Medulla oblongata (tissue), 1 donor: Measurements from ENCODE around the gene DNAJB6.
A peak's percentile ranks its signal among the peaks of the same experiment; 100 is the strongest.
"Not testable (repeated sequence)": the region's sequence is repeated elsewhere in the genome, so short reads cannot be mapped to it uniquely, and the experiment has no call there.

Experiments used
- DNase-seq: peaks from one replicate; pipeline ENCODE4 v3.0.0-alpha.2; 2015; ENCODE audit errors: extremely low spot score

The DNAJB6 gene

DNA sequence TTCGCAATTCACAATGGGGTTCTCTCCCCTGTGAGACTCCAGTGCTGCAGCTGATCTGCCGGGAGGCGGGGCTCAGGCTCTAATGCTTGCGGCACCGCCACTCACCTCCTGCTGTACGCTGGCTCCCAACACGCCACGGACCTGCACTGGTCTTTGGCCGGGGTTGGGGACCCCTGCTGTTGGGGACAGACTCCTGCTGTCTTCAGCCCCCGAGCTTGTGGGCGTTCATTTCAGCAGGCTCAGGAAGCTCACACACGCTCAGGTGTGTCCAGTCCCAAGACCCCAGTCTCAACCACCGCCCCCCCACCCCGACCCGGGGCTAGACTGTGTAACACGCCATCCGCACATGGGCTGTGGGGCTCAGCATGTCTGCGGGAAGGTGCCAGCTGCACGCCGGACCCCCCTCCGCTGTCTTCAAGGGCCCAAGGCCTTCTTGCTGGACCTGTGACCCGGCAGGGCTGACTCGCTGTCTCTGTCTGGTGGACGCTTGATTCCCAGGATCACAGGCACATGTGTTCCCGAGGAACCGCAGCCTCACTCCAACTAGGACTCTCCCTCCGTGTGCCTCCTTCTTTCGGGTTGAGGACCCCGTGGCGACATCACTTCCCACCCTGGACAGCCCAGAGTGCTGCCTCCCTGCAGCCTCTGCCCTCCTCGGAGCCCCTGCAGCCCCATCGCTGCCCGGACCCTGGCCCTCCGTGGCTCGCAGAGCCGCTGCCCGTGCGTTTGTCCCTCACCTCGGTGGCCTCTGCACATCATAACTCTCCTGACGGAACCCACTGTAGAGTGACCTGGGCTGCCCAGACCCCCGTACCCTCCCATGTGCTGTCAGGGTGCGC, 106.4 kb downstream of the DNAJB6 start:
- no peak for DNase-seq

DNA sequence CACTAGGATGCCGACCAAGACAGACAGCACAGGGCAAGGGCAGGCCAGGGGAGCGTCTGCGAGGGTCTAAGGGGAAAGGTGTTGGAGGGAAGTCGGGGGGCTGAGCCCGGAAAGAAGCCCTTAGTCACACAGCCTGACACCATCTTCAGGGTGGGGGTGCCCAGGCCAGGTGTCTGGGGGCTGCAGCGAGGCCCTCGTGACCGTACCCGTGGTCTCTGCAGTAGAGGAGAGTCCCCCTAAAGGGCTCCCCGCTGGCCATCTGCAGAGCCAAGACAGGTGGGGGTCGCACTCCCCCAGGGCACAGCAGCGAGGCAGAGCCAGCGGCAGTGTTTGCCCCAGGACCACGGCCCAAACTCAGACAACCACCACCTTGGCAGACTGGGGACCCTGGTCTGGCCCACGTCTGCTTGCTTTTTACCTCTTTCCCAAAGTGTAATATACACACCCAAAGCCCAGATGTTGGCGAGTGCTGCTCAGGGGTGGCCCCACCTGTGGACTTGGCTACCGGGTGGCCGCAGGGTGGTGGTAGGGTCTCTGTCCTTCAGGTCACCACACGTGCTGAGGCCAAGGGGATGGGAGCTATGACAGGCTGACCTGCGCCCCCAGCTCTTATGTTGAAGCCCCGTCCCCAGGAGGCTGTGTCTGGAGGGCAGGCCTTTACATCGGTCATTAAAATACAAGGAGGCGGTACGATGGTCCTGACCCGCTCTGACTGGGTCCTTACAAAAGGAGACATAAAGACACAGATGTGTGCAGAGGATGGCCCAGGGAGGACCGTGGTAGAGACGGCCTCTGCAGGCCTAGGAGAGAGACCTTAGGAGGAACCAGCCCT, 107.4 kb downstream of the DNAJB6 start:
- no peak for DNase-seq

DNA sequence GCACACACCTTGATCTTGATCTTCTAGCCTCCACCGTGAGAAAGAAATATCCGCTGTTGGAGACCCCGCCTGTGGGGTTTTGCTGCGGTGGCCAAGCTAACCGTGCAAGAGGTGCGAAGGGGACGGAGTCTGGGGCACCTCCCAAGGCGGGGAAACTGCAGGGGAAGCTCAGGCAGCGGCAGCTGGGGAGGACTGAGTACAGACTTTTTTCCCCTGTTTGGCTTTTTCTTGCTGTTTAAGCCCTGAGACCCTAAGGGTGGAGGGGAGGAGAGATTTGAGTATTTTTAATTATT, 108.0 kb downstream of the DNAJB6 start:
- no peak for DNase-seq

- no peak for DNase-seq
These were observed 108.6 kb downstream of the DNAJB6 start for GRCh38 chr7:157445246-157445955.

DNA sequence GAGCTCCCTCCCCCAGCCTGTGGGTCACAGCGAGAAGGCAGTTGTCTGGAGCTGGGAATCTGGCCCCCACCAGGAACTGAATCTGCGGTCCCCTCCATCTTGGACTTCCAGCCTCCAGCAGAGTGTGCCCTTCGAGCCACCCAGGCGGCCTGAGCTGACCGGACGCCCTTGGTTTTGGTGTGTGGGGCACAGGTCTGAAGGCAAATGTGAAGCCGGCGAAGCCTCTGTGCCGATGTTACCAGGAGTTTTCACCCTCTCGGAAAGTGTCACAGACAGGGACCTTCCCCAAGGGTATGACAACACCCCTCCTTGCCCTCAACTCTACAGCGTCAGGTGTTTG, 109.1 kb downstream of the DNAJB6 start:
- DNase-seq = no peak

DNA sequence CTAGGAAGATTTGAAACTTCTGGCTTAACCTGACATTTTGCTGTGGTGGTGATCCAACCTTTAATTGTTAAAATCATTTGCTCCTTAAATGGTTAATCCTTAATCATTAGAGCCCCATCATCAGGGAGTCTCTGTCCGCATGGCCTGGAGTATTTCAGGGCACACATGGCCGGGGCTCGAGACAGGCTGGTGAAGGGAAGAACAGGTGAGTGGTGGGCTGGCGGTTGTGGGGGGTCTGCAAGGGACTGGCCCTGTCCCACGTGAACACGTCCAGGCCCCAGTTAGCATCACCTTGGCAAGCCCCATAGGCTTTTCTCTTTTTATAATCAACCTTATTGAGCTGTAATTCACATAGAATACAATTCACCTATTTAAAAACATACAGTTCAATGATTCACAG, 109.5 kb downstream of the DNAJB6 start:
- DNase-seq = no peak

DNA sequence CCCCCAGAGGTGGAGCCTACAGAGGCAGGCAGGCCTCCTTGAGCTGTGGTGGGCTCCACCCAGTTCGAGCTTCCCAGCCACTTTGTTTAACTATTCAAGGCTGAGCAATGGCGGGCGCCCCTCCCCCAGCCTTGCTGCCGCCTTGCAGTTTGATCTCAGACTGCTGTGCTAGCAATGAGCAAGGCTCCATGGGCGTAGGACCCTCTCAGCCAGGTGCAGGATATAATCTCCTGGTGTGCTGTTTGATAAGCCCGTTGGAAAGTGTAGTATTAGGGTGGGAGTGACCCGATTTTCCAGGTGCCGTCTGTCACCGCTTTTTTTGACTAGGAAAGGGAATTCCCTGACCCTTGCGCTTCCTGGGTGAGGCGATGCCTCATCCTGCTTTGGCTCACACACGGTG, 117.2 kb downstream of the DNAJB6 start:
- DNase-seq = not testable (repeated sequence)

- no peak for DNase-seq
These were observed 120.8 kb downstream of the DNAJB6 start for GRCh38 chr7:157457355-157458253.

- DNase-seq = no peak
These were observed 121.4 kb downstream of the DNAJB6 start for GRCh38 chr7:157458254-157458633.

DNA sequence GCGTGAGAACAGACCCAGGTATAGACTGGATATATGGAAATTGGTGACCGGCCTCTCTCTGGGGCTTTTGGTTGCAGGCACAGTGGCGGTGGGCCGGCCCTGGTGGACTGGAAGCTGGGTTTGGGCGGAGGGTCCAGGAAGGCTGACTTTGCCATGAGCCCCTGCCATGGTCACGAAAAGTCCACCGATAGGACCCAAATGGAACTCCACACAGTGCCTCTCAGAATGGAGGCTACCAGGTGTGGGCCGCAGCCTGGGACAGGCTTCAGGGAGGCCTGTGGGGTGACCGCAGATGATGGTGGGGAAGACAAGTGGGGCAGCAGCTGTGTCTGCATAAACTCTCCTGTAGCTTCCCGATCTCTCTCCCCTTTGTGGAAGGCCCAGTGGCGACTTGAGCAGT, 123.2 kb downstream of the DNAJB6 start:
- DNase-seq = no peak

DNA sequence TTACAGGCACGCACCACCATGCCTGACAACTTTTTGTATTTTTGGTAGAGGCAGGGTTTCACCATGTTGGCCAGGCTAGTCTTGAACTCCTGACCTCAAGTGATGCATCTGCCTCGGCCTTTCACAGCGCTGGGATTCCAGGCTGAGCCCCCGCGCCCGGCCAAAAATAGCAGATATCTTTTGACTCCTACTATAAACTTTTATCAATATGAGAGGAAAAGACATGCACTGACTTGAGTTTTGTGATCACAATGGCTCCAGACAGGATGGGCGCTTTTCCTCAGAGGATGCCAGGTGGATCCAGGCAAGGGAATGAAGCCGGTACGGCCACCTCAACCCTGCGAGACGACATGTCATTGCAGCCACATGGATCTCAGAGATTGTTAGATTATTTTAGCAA, 123.9 kb downstream of the DNAJB6 start:
- no peak for DNase-seq

DNA sequence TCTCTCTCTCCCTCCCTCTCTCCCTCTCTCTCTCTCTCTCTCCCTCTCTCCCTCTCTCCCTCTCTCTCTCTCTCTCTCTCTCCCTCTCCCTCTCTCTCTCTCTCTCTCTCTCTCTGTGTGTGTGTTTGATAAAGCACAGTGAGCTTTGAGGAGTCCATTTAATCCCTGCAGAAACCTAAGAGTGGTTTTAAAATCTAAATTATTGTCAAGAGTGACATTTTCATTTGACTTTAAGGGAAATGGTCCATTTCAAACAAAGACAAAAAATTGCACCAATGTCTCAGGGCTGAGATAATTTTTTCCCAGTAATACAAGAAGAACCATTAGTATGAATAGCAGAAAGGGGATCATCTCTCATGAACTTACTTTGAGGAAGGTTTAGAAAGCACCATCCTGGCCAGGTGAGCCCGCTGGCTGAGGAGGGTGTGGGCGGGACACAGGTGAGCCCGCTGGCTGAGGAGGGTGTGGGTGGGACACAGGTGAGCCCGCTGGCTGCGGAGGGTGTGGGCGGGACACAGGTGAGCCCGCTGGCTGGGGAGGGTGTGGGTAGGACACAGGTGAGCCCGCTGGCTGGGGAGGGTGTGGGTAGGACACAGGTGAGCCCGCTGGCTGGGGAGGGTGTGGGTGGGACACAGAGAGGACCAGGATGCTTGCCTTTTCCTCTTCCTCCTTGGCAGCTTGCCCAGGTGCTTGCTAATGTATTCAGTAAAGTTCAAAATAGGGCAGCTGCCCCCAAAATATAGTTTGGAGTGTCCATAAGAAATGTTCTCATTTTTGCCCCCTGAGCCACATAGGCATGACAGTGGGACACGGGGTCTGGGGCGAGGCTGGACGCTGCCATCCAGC, 125.0 kb downstream of the DNAJB6 start:
- no peak for DNase-seq

DNA sequence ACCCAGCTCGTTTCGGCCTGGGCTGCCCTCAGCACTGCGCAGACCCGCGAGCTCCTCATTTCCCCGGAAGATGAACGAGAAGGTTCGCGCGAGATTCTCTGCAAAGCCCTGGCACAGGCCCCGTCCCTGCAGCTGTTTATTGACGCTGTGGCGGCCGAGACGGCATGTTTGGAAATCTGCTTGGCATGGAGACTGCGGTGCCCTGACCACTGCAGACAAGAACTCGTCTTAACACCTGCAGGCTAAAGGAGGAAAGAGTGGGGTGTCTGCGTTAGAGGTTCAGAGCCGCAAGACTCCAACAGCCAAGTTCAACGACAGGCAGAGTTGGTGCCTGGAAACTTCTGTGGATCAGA, 125.6 kb downstream of the DNAJB6 start:
- DNase-seq = no peak

- DNase-seq = no peak
These were observed 126.0 kb downstream of the DNAJB6 start for GRCh38 chr7:157462840-157463239.

GRCh38 chr7:157463245-157463644, 126.4 kb downstream of the DNAJB6 start:
- DNase-seq = no peak

DNA sequence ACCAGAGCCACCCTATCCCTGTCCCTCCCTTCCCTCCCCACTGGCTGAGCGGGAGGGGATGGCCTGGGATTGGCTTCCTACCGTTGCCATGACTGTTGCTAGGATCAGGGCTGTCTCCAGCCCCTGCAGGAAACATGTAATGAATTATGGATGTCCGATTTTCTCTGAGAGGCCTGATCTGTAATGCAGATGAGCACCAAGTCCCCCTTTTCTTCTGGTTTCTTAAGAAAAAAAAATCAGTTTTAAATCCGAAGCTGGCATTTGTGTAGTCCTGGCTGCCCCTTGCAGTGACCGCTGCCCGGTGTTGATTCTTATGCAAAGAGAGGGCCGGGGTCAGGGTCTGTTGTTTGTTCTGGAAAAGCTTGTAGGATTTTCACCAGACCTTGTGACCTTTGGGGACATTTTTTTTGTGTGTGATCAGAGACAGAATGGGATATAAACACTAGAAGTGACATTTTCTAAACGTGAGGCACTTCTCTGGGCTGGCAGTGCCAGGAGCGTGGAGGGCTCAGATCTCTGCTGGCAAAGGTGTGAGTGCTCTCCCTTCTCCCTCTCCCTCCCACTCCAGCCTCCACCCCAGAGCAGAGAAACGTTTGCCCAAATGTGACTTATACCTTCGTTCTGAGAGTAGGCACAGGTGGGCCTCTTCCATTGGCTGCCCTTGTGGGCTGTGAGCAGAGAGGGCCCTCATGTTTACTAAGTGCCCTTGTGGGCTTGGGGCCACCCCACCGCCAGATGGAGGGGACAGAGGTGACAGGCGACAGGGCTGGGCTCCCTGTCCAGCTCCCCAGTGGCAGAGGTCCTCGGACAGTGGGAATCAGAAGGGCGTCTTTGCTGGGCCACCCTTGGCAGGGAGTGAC, 127.5 kb downstream of the DNAJB6 start:
- peak; percentile 41 for DNase-seq

DNA sequence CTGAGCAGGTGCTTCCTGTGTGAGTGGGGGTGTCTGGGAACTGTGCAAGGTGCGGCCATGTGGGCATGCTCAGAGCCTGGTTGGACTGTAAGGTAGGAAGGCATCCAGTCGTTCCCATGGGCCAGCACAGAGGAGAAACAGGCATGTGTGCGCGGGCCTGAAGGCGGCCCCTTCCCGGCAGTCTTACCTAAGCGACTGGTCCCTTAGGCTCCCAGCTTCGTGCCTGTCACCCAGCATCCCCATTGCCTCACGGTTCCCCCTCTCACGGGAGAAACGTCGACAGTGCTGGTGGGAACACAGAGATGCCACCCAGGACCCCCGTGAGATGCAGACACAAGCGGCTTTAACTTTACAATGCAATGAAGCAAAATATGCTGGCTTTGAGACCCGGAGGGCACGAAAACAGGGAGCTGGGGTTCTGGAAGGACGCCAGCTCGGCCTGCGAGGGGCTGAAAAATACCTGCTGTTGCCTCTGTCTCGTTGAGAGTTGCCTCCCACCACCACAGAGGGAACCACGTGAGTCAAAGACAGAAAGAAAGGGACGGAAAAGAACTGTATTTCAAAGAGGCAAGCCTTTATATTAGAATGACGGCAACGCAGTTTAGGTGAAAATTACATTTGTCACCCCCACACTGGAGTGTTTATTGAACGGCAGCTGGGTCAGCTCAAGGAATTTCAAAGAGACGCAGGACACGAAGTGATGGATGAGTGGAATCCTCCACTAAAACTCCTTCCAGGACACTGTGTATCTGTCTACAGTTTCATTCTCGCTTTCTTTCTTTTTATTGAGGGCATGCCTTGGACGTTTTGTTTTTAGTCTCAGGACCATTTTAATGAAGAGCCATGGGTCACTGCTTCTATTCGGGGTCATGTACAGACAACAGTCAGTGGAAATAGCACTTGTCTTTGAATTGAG, 128.4 kb downstream of the DNAJB6 start:
- no peak for DNase-seq

DNA sequence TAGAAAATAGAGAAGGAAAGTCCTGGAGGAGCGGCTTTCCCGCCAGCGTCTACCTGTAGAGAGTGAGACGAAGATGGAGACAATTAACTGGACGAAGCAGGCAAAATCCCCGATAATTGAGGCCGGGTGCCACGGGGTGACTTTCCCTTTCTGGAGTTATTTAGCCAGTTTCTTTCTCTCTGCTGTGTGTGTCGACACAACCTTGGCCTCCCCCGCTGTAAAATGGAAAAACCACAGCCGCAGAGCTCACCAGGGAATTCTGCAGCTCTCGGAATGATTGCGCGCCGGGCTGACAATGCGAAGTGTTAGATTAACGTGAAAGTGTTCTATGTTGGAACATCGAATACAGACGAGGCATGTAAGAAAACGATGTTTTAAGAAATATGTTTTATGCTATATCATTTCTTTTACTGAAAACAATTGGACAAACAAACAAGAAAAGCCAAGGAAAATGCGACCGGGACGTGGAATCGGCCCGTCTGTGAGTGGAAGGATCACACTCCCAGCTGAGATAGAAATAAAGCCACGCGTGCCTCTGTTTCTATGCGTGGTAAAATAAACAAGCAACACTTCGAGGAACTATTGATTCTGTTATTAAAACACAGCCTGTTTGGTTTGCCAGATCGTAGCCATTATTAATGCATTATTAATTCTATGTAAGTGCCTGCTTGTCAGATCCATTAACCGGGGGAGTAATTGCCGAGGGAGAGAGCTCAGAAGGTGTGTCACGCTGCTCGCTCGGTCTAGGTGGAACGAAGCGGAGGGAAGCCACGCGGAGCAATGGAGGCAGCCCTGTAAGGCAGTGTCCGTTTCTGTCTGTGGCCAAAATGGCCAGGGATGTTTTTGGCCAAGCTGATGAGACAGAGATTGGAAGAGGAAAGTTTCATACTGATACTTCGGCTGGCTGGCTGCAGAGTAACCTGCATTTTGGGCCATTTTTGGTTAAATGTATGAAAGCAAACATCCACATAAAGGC, 129.4 kb downstream of the DNAJB6 start:
- no peak for DNase-seq
